ENCODE results near the gene ZFC3H1.

ZFC3H1 gene

GRCh38 chr12:71567537-71567936 lies 96.1 kb downstream of the ZFC3H1 start:
- DNase-seq: peak; percentile 12 to 48

- peak; percentile 2 to 6 for DNase-seq
These were observed 97.0 kb downstream of the ZFC3H1 start for GRCh38 chr12:71566655-71567054.

GRCh38 chr12:71565535-71565934 lies 98.1 kb downstream of the ZFC3H1 start:
- DNase-seq: no peak

GRCh38 chr12:71562676-71563595 lies 100.7 kb downstream of the ZFC3H1 start:
- DNase-seq: no peak

All from inflammatory macrophage (primary cell).